ENCODE results near the gene BATF3.

GRCh38 chr1:212637902-212638301 lies 61.7 kb downstream of the BATF3 start:
- TF ChIP-seq EZH2 (IDR thresholded peaks at IDR 0.05; ENCODE audit: insufficient read depth, poor library complexity, severe bottlenecking) (no peak), EZH2phosphoT487 (IDR thresholded peaks at IDR 0.05; ENCODE audit: insufficient read depth, low read depth) (no peak)
